Esophagus muscularis mucosa (tissue), 4 donors: Measurements from ENCODE around the gene TEAD1.

Experiments used
- EP300 ChIP-seq: sonication (generic); formaldehyde crosslinking; IDR thresholded peaks from one replicate; pipeline ENCODE4 v1.6.1; 2017; ENCODE audit warnings: antibody characterized with exemption
- POLR2A ChIP-seq: fragments of 450-650 bp; IDR thresholded peaks from one replicate; pipeline ENCODE4 v1.6.1; 2017; ENCODE audit warnings: antibody characterized with exemption, moderate library complexity, mild to moderate bottlenecking, low read depth
- POLR2AphosphoS5 ChIP-seq, 2 donors: sonication (generic); formaldehyde crosslinking; IDR thresholded peaks; one replicate each; pipeline ENCODE4 v1.6.1; 2017; ENCODE audit warnings: antibody characterized with exemption in 2 of 2
- TF ChIP-seq, protein P1 (sequence below), 3 experiments: fragments of 200-600 bp in 2 of 3; fragments of 450-650 bp in 1 of 3; sonication (generic) in 2 of 3; IDR thresholded peaks; one replicate each; pipeline ENCODE4 v1.5.1; 2017 to 2019; ENCODE audit warnings: antibody characterized with exemption in 3 of 3, mild to moderate bottlenecking in 2 of 3, moderate library complexity in 1 of 3

- TF ChIP-seq POLR2A (no peak), EP300 (no peak), POLR2AphosphoS5 (IDR thresholded peaks at IDR 0.05) (no peak)
- TF ChIP-seq, protein P1, sequence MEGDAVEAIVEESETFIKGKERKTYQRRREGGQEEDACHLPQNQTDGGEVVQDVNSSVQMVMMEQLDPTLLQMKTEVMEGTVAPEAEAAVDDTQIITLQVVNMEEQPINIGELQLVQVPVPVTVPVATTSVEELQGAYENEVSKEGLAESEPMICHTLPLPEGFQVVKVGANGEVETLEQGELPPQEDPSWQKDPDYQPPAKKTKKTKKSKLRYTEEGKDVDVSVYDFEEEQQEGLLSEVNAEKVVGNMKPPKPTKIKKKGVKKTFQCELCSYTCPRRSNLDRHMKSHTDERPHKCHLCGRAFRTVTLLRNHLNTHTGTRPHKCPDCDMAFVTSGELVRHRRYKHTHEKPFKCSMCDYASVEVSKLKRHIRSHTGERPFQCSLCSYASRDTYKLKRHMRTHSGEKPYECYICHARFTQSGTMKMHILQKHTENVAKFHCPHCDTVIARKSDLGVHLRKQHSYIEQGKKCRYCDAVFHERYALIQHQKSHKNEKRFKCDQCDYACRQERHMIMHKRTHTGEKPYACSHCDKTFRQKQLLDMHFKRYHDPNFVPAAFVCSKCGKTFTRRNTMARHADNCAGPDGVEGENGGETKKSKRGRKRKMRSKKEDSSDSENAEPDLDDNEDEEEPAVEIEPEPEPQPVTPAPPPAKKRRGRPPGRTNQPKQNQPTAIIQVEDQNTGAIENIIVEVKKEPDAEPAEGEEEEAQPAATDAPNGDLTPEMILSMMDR (IDR thresholded peaks at IDR 0.05), result no peak
Measured at GRCh38 chr11:12686246-12687060, 12.2 kb downstream of the TEAD1 start.
